Peyer's patch (tissue), 4 donors: ENCODE results near the gene POU2F2.

ENCODE experiments used
- CTCF ChIP-seq, 6 experiments: fragments of 450-650 bp in 4 of 6; fragments of 200-600 bp in 2 of 6; sonication (generic) in 1 of 6; IDR thresholded peaks; one replicate each; pipeline ENCODE4 v1.5.1; 2017 to 2019; ENCODE audit warnings: antibody characterized with exemption in 6 of 6, mild to moderate bottlenecking in 3 of 6, moderate library complexity in 1 of 6
- POLR2A ChIP-seq, 2 donors: fragments of 450-650 bp; IDR thresholded peaks; one replicate each; pipeline ENCODE4 v1.5.1; 2017; ENCODE audit warnings: antibody characterized with exemption in 2 of 2, mild to moderate bottlenecking in 2 of 2, moderate library complexity in 2 of 2

- TF ChIP-seq CTCF (IDR thresholded peaks at IDR 0.05) (no peak), POLR2A (IDR thresholded peaks at IDR 0.05) (no peak)
These were observed 18.5 kb downstream of the POU2F2 start for GRCh38 chr19:42113641-42114348.
